Mesodermal cell (in vitro differentiated cells): ENCODE results near the gene SDK1. TPM values are rescaled to one million over a fixed set of nuclear protein-coding genes. Genes with fewer than 3 reads are reported as not detected.

Experiments
- H3K27ac ChIP-seq: 2 replicates; pipeline ENCODE4 v1.7.0; 2013; ENCODE audit warnings: mild to moderate bottlenecking, low read depth, low read length, moderate library complexity; ENCODE audit not compliant: severe bottlenecking
- H3K36me3 ChIP-seq: 2 replicates; pipeline ENCODE4 v1.7.1; 2013; ENCODE audit warnings: mild to moderate bottlenecking, low read length, moderate library complexity; ENCODE audit not compliant: control insufficient read depth, insufficient read depth
- H3K4me1 ChIP-seq: one replicate; pipeline ENCODE4 v1.7.1; 2013; ENCODE audit warnings: mild to moderate bottlenecking, low read length; ENCODE audit not compliant: insufficient read depth, control insufficient read depth, poor library complexity, severe bottlenecking
- H3K4me3 ChIP-seq: 2 replicates; pipeline ENCODE4 v1.7.0; 2013; ENCODE audit warnings: low read length, control low read depth, mild to moderate bottlenecking; ENCODE audit not compliant: insufficient read depth, poor library complexity, severe bottlenecking; ENCODE audit errors: extremely low read depth
- H3K9me3 ChIP-seq: 2 replicates; pipeline ENCODE4 v1.7.1; 2013; ENCODE audit warnings: mild to moderate bottlenecking, low read length, moderate library complexity; ENCODE audit not compliant: control insufficient read depth
- WGBS, 2 experiments: methylation state at CpG; one replicate each; pipeline ENCODE4 v1.1.5; 2013; ENCODE audit warnings: missing lambda C conversion rate in 2 of 2; ENCODE audit not compliant: insufficient coverage in 2 of 2; 5-methylcytosine and 5-hydroxymethylcytosine counted together
- polyA plus RNA-seq, 2 experiments: library from polyadenylated mRNA; stranded (reverse); fragments of 50-300 nt; gene quantifications; one replicate each; pipeline ENCODE4 v1.2.3, GENCODE V29; 2013

SDK1 gene, protein sequence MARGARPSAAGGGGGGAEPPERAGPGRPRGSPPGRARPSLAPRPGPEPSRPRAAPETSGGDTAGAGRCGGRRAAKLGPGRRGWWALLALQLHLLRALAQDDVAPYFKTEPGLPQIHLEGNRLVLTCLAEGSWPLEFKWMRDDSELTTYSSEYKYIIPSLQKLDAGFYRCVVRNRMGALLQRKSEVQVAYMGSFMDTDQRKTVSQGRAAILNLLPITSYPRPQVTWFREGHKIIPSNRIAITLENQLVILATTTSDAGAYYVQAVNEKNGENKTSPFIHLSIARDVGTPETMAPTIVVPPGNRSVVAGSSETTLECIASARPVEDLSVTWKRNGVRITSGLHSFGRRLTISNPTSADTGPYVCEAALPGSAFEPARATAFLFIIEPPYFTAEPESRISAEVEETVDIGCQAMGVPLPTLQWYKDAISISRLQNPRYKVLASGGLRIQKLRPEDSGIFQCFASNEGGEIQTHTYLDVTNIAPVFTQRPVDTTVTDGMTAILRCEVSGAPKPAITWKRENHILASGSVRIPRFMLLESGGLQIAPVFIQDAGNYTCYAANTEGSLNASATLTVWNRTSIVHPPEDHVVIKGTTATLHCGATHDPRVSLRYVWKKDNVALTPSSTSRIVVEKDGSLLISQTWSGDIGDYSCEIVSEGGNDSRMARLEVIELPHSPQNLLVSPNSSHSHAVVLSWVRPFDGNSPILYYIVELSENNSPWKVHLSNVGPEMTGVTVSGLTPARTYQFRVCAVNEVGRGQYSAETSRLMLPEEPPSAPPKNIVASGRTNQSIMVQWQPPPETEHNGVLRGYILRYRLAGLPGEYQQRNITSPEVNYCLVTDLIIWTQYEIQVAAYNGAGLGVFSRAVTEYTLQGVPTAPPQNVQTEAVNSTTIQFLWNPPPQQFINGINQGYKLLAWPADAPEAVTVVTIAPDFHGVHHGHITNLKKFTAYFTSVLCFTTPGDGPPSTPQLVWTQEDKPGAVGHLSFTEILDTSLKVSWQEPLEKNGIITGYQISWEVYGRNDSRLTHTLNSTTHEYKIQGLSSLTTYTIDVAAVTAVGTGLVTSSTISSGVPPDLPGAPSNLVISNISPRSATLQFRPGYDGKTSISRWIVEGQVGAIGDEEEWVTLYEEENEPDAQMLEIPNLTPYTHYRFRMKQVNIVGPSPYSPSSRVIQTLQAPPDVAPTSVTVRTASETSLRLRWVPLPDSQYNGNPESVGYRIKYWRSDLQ (N-terminal part only)
- 4.8 TPM for polyA plus RNA-seq (2013, experiment 1 of 2)
- polyA plus RNA-seq (2013, experiment 2 of 2): 5.6 TPM

DNA sequence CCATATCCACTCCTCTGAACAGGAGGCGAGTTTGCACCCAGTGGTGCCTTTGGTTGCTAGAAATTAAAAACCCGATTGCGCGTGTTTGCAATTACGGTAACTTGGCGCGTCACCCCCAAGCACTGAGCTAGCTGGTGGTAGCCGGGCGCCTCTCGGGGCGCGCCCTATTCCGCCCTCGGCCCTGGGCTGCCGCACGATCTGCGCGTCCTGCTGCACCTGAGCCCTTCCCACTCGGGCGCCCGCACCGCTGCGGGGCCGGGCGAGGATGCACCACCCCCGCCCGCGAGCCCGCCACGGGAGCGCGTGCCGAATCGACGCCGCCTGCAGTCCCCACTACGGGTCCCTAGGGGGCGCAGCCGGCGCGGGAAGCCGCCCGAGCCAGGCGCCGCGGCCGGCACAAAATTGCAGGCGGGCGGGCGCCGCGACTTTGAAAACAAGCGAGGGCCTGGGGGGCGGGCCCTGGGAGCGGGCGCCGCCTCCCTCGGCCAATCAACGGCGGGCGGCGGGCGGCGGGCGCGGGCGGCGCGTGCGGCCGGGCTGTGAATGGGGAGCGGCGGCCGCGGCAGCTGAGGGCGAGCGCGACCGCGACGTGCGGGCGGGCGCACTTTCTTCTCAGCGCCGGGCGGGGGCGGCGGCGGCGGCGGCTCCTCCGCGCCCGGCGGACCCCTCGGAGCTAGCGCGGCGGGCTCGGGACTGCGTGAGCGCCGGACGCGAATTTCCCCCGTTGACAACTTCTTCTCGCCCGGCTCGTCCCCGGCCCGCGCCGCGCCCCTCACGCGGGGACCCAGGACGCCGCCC lies at the start of gene SDK1:
Gene SDK1 (plus strand): TSS at position 602 of the 798 bp plus-strand sequence. CDS start 335 bp downstream, outside the sequence.
- peak within 1 kb of the TSS; percentile 46 for H3K4me3 ChIP-seq
- 0 to 1% methylated on average over 54 to 97 of the region's 119 CpGs for WGBS, 2 experiments
- no peak within 1 kb of the TSS for H3K27ac ChIP-seq
- no peaks in the 10 kb centered on the region for H3K9me3 ChIP-seq
- no peaks in the 10 kb centered on the region for H3K4me1 ChIP-seq
- H3K36me3 ChIP-seq: no peaks in the 10 kb centered on the region

GRCh38 chr7:3254718-3255117 lies 46.3 kb upstream of the SDK1 start:
- 94 to 97% methylated on average over 2 to 3 of the region's 6 CpGs for WGBS, 2 experiments
- Histone ChIP-seq H3K36me3 (no peaks in the 10 kb centered on the region), H3K27ac (no peak overlapping the region), H3K9me3 (no peaks in the 10 kb centered on the region), H3K4me3 (no peak overlapping the region), H3K4me1 (peaks cover 2% of the 10 kb centered on the region)

GRCh38 chr7:3259711-3260400 lies 41.2 kb upstream of the SDK1 start:
- Histone ChIP-seq H3K4me1 (peaks cover 4% of the 10 kb centered on the region), H3K4me3 (no peak overlapping the region), H3K9me3 (no peaks in the 10 kb centered on the region), H3K27ac (peak overlapping the region; percentile 77), H3K36me3 (no peaks in the 10 kb centered on the region)
- WGBS, 2 experiments: 79 to 92% methylated on average over 13 to 17 of the region's 17 CpGs

DNA sequence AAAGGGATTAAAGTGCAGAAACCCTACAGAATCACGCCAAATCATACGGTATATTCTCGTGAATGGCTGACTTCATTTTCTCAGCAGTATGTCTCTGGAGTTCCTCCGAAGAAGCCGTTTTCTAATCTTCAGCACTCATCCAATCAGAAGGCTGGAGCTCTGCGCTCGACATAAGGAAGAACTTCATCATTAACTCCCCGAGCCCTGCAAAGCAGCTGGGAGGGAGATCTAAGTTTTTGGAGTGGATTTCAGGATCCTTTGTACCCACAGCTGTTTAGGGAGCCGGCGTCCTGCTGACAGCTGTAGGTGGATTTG lies 40.7 kb upstream of the SDK1 start:
- H3K4me3 ChIP-seq: no peak overlapping the region
- H3K36me3 ChIP-seq: no peaks in the 10 kb centered on the region
- H3K27ac ChIP-seq: peak overlapping the region; percentile 77
- H3K9me3 ChIP-seq: no peaks in the 10 kb centered on the region
- WGBS, 2 experiments: 88 to 95% methylated on average over 6 of the region's 10 CpGs
- peaks cover 4% of the 10 kb centered on the region for H3K4me1 ChIP-seq

DNA sequence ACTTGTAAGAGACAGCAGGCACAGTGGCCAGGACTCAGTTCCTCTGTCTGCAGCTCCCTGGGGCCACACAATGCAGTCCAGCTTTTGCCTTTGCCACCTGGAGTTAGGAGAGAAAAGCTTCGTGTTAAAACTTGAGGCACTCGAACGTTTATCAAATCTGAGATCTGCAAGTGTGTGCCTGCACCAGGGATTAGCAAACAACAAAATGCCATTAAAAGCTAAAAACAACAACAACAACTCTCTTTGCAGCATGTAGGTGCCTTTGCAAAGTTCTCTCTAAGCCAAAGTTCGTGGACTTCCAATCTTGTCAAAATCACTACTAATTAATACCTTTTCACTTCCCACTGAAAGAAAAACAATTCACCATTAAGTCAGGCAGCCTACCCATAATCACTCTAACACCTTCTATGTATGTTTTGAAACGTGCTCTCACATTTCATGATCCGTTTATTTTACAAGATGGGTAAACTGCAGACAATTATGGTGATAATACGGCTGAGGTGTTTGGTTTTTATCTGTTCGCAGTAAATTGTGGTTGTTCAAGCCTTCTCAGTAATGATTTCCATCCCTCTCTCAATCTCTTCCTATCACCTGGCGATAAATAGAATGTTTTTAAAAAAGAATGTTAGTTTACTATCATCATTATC lies 36.2 kb upstream of the SDK1 start:
- 72 to 80% methylated on average over 4 to 5 of the region's 9 CpGs for WGBS, 2 experiments

GRCh38 chr7:3265388-3265787 lies 35.7 kb upstream of the SDK1 start:
- 79 to 99% methylated on average over 5 of the region's 8 CpGs for WGBS, 2 experiments
- no peaks in the 10 kb centered on the region for H3K36me3 ChIP-seq
- no peaks in the 10 kb centered on the region for H3K9me3 ChIP-seq
- no peak overlapping the region for H3K4me3 ChIP-seq
- no peak overlapping the region for H3K27ac ChIP-seq
- no peaks in the 10 kb centered on the region for H3K4me1 ChIP-seq

More for the DNA sequence above, 36.2 kb upstream of the SDK1 start:
- Histone ChIP-seq H3K4me1 (peaks cover under 1% of the 10 kb centered on the region), H3K9me3 (no peaks in the 10 kb centered on the region), H3K27ac (no peak overlapping the region), H3K4me3 (no peak overlapping the region), H3K36me3 (no peaks in the 10 kb centered on the region)

DNA sequence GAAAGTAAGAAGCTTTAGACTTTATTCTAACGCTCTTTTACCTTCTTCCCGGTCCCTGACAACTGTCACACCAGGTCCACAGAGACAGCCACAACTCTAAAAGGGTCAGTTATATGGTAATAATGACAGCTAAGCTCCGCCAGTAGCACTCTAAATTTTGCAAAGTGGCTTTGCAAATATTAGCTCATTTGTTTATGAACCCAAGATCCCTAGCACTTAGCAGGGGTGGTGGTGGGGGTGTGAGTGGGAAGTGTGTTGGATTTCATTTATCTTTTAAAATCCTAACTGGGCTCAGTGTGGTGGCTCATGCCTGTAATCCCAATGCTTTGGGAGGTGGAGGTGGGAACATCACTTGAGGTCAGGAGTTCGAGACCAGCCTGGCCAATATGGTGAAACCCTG lies 34.8 kb upstream of the SDK1 start:
- 86 to 100% methylated on average over 1 of the region's 4 CpGs for WGBS, 2 experiments
- H3K9me3 ChIP-seq: no peaks in the 10 kb centered on the region
- no peaks in the 10 kb centered on the region for H3K4me1 ChIP-seq
- no peak overlapping the region for H3K4me3 ChIP-seq
- no peaks in the 10 kb centered on the region for H3K36me3 ChIP-seq
- H3K27ac ChIP-seq: no peak overlapping the region

DNA sequence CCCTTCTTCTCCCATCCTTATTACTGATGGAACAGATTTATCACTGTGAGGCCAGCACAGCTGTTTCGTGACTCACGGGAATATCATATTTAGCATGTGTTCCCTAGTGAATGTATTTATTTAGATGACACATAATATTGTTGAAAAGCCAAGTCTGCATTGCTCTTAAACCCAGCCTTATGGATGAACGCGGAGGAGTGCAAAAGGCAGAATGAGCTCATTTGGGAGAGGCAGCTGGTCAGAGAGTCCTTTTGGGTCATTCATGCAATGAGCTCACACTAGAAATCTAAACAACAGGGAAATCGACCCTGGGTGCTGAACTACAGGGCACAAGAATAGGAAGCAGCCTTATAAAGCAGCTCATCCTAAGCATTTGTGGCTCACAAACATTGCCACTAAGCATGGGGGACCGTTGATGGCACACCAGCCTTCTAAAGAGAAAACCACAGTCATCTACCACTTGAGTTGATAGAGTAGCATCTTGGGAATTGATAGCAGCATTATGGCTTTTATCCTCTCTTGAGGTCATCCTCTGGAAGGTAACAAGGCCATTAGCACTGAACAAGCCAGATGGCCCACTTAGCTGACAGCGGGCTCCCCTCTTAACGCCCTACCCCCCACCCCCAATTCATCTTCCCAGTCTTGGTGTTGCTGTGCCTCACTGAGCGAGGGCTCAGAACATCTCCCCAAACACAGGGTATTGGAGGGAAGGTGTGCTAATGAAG lies 32.9 kb upstream of the SDK1 start:
- no peaks in the 10 kb centered on the region for H3K36me3 ChIP-seq
- H3K4me1 ChIP-seq: no peaks in the 10 kb centered on the region
- no peak overlapping the region for H3K4me3 ChIP-seq
- no peak overlapping the region for H3K27ac ChIP-seq
- WGBS, 2 experiments: 88 to 90% methylated on average over 3 to 5 of the region's 9 CpGs
- no peaks in the 10 kb centered on the region for H3K9me3 ChIP-seq

- Histone ChIP-seq H3K9me3 (no peaks in the 10 kb centered on the region), H3K4me3 (no peak overlapping the region), H3K36me3 (no peaks in the 10 kb centered on the region), H3K4me1 (no peaks in the 10 kb centered on the region), H3K27ac (no peak overlapping the region)
These were observed 30.7 kb upstream of the SDK1 start for GRCh38 chr7:3270362-3270761.
